ENCODE measurements around the gene PIK3C3.
A peak's percentile ranks its signal among the peaks of the same experiment; 100 is the strongest.

DNA sequence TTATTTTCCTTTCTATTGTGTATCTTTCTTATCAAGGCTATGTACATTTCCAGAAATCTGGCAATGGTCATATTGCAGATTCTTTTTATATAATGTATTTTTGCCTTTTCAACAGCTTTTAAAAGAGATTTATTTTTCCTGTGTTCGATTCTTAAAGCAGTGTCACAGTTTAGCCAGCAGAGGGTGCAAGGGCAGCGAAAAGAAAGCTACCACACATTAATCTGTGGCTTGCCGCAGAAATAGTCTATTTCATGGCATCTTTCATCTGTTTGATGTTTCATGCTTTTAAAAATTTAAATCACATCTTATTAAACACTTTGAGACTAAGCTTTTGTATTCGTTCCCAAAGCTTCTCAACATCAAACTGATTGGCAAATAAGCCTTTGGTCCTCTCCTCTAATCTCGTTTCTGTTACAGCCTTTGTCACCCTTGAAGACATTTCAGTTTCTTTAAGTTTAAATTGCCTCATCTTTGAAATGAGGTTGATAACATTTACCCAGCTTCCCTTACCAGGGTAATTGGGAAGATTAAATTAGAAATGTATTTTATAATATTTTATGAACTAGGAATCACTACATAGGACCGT, 73.3 kb downstream of the PIK3C3 start:
- TF ChIP-seq, protein P1, sequence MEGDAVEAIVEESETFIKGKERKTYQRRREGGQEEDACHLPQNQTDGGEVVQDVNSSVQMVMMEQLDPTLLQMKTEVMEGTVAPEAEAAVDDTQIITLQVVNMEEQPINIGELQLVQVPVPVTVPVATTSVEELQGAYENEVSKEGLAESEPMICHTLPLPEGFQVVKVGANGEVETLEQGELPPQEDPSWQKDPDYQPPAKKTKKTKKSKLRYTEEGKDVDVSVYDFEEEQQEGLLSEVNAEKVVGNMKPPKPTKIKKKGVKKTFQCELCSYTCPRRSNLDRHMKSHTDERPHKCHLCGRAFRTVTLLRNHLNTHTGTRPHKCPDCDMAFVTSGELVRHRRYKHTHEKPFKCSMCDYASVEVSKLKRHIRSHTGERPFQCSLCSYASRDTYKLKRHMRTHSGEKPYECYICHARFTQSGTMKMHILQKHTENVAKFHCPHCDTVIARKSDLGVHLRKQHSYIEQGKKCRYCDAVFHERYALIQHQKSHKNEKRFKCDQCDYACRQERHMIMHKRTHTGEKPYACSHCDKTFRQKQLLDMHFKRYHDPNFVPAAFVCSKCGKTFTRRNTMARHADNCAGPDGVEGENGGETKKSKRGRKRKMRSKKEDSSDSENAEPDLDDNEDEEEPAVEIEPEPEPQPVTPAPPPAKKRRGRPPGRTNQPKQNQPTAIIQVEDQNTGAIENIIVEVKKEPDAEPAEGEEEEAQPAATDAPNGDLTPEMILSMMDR (IDR thresholded peaks at IDR 0.05; ENCODE audit: low read depth, low read length, missing input control), result peak; percentile 66
- no peak for TF ChIP-seq GABPA (IDR thresholded peaks at IDR 0.05 in 1 of 2, conservative IDR thresholded peaks at IDR 0.05 in 1 of 2)
- TF ChIP-seq RAD21 (IDR thresholded peaks at IDR 0.05), result peak; percentile 52 to 74
- TF ChIP-seq EGR1 (IDR thresholded peaks at IDR 0.05; ENCODE audit: low read depth in 2 of 2), result no peak
- TF ChIP-seq JUND (IDR thresholded peaks at IDR 0.05), result no peak
- TF ChIP-seq, protein P2, sequence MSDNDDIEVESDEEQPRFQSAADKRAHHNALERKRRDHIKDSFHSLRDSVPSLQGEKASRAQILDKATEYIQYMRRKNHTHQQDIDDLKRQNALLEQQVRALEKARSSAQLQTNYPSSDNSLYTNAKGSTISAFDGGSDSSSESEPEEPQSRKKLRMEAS (IDR thresholded peaks at IDR 0.05), result no peak
- no peak for TF ChIP-seq TAF1 (conservative IDR thresholded peaks at IDR 0.05)
- TF ChIP-seq, protein P3, sequence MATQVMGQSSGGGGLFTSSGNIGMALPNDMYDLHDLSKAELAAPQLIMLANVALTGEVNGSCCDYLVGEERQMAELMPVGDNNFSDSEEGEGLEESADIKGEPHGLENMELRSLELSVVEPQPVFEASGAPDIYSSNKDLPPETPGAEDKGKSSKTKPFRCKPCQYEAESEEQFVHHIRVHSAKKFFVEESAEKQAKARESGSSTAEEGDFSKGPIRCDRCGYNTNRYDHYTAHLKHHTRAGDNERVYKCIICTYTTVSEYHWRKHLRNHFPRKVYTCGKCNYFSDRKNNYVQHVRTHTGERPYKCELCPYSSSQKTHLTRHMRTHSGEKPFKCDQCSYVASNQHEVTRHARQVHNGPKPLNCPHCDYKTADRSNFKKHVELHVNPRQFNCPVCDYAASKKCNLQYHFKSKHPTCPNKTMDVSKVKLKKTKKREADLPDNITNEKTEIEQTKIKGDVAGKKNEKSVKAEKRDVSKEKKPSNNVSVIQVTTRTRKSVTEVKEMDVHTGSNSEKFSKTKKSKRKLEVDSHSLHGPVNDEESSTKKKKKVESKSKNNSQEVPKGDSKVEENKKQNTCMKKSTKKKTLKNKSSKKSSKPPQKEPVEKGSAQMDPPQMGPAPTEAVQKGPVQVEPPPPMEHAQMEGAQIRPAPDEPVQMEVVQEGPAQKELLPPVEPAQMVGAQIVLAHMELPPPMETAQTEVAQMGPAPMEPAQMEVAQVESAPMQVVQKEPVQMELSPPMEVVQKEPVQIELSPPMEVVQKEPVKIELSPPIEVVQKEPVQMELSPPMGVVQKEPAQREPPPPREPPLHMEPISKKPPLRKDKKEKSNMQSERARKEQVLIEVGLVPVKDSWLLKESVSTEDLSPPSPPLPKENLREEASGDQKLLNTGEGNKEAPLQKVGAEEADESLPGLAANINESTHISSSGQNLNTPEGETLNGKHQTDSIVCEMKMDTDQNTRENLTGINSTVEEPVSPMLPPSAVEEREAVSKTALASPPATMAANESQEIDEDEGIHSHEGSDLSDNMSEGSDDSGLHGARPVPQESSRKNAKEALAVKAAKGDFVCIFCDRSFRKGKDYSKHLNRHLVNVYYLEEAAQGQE (IDR thresholded peaks at IDR 0.05), result no peak
- no peak for TF ChIP-seq NR2F2 (IDR thresholded peaks at IDR 0.05)
- TF ChIP-seq, protein P4, sequence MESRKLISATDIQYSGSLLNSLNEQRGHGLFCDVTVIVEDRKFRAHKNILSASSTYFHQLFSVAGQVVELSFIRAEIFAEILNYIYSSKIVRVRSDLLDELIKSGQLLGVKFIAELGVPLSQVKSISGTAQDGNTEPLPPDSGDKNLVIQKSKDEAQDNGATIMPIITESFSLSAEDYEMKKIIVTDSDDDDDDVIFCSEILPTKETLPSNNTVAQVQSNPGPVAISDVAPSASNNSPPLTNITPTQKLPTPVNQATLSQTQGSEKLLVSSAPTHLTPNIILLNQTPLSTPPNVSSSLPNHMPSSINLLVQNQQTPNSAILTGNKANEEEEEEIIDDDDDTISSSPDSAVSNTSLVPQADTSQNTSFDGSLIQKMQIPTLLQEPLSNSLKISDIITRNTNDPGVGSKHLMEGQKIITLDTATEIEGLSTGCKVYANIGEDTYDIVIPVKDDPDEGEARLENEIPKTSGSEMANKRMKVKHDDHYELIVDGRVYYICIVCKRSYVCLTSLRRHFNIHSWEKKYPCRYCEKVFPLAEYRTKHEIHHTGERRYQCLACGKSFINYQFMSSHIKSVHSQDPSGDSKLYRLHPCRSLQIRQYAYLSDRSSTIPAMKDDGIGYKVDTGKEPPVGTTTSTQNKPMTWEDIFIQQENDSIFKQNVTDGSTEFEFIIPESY (IDR thresholded peaks at IDR 0.05), result no peak
- no peak for TF ChIP-seq SP1 (IDR thresholded peaks at IDR 0.05)
